Mesodermal cell (in vitro differentiated cells): ENCODE data around the gene PRR15L.
"Not testable (repeated sequence)": the region's sequence is repeated elsewhere in the genome, so short reads cannot be mapped to it uniquely, and the experiment has no call there.

ENCODE experiments used
- H3K27ac ChIP-seq: 2 replicates; pipeline ENCODE4 v1.7.0; 2013; ENCODE audit warnings: mild to moderate bottlenecking, low read depth, low read length, moderate library complexity; ENCODE audit not compliant: severe bottlenecking
- H3K36me3 ChIP-seq: 2 replicates; pipeline ENCODE4 v1.7.1; 2013; ENCODE audit warnings: mild to moderate bottlenecking, low read length, moderate library complexity; ENCODE audit not compliant: control insufficient read depth, insufficient read depth
- H3K4me1 ChIP-seq: one replicate; pipeline ENCODE4 v1.7.1; 2013; ENCODE audit warnings: mild to moderate bottlenecking, low read length; ENCODE audit not compliant: insufficient read depth, control insufficient read depth, poor library complexity, severe bottlenecking
- H3K4me3 ChIP-seq: 2 replicates; pipeline ENCODE4 v1.7.0; 2013; ENCODE audit warnings: low read length, control low read depth, mild to moderate bottlenecking; ENCODE audit not compliant: insufficient read depth, poor library complexity, severe bottlenecking; ENCODE audit errors: extremely low read depth
- H3K9me3 ChIP-seq: 2 replicates; pipeline ENCODE4 v1.7.1; 2013; ENCODE audit warnings: mild to moderate bottlenecking, low read length, moderate library complexity; ENCODE audit not compliant: control insufficient read depth
- WGBS, 2 experiments: methylation state at CpG; one replicate each; pipeline ENCODE4 v1.1.5; 2013; ENCODE audit warnings: missing lambda C conversion rate in 2 of 2; ENCODE audit not compliant: insufficient coverage in 2 of 2; 5-methylcytosine and 5-hydroxymethylcytosine counted together

Gene PRR15L

GRCh38 chr17:47935468-47935867 is 22.2 kb downstream of the PRR15L start:
- WGBS, 2 experiments, result no CpG with 5 or more reads among the region's 3 CpGs
- H3K27ac ChIP-seq, H3K4me3 ChIP-seq, H3K36me3 ChIP-seq, H3K9me3 ChIP-seq, H3K4me1 ChIP-seq: not testable (repeated sequence)

- Histone ChIP-seq H3K4me1 (no peaks in the 10 kb centered on the region), H3K27ac (no peak overlapping the region), H3K36me3 (no peaks in the 10 kb centered on the region), H3K4me3 (no peak overlapping the region), H3K9me3 (no peaks in the 10 kb centered on the region)
- WGBS, 2 experiments, result 93 to 100% methylated on average over 1 of the region's 1 CpG
Measured at GRCh38 chr17:47934856-47935255, 22.8 kb downstream of the PRR15L start.

- Histone ChIP-seq H3K27ac (no peak overlapping the region), H3K4me1 (no peaks in the 10 kb centered on the region), H3K36me3 (peaks cover 10% of the 10 kb centered on the region), H3K9me3 (no peaks in the 10 kb centered on the region), H3K4me3 (no peak overlapping the region)
- 86 to 93% methylated on average over 1 to 2 of the region's 4 CpGs for WGBS, 2 experiments
Measured at GRCh38 chr17:47931848-47932247, 25.8 kb downstream of the PRR15L start.

GRCh38 chr17:47929218-47930000 is 28.3 kb downstream of the PRR15L start:
- peaks cover 33% of the 10 kb centered on the region for H3K36me3 ChIP-seq
- WGBS, 2 experiments, result 78 to 89% methylated on average over 8 to 10 of the region's 10 CpGs
- no peaks in the 10 kb centered on the region for H3K9me3 ChIP-seq
- no peak overlapping the region for H3K4me3 ChIP-seq
- H3K27ac ChIP-seq, result no peak overlapping the region
- H3K4me1 ChIP-seq, result no peaks in the 10 kb centered on the region

- Histone ChIP-seq H3K4me1 (no peaks in the 10 kb centered on the region), H3K27ac (no peak overlapping the region), H3K9me3 (no peaks in the 10 kb centered on the region), H3K4me3 (no peak overlapping the region), H3K36me3 (peaks cover 41% of the 10 kb centered on the region)
- WGBS, 2 experiments, result no CpG with 5 or more reads among the region's 2 CpGs
Measured at GRCh38 chr17:47928415-47928814, 29.3 kb downstream of the PRR15L start.

- peaks cover 46% of the 10 kb centered on the region for H3K36me3 ChIP-seq
- no peaks in the 10 kb centered on the region for H3K9me3 ChIP-seq
- H3K4me3 ChIP-seq, result no peak overlapping the region
- H3K27ac ChIP-seq, result no peak overlapping the region
- WGBS, 2 experiments, result 97 to 100% methylated on average over 5 to 18 of the region's 20 CpGs
- H3K4me1 ChIP-seq, result no peaks in the 10 kb centered on the region
Measured at GRCh38 chr17:47927821-47928400, 29.8 kb downstream of the PRR15L start.

GRCh38 chr17:47925678-47925988 is 32.0 kb downstream of the PRR15L start:
- Histone ChIP-seq H3K27ac (no peak overlapping the region), H3K4me3 (no peak overlapping the region), H3K4me1 (no peaks in the 10 kb centered on the region), H3K36me3 (peaks cover 57% of the 10 kb centered on the region), H3K9me3 (no peaks in the 10 kb centered on the region)
- WGBS, 2 experiments, result 100% methylated on average over 1 of the region's 3 CpGs

GRCh38 chr17:47924785-47925677 is 32.7 kb downstream of the PRR15L start:
- 94 to 95% methylated on average over 22 to 23 of the region's 23 CpGs for WGBS, 2 experiments
- no peaks in the 10 kb centered on the region for H3K9me3 ChIP-seq
- H3K4me1 ChIP-seq, result no peaks in the 10 kb centered on the region
- peaks cover 57% of the 10 kb centered on the region for H3K36me3 ChIP-seq
- H3K4me3 ChIP-seq, result no peak overlapping the region
- no peak overlapping the region for H3K27ac ChIP-seq

GRCh38 chr17:47919889-47920288 is 37.8 kb downstream of the PRR15L start:
- peaks cover 53% of the 10 kb centered on the region for H3K36me3 ChIP-seq
- 91 to 94% methylated on average over 9 of the region's 14 CpGs for WGBS, 2 experiments
- not testable (repeated sequence) for H3K4me1 ChIP-seq, H3K9me3 ChIP-seq, H3K4me3 ChIP-seq, H3K27ac ChIP-seq

GRCh38 chr17:47918991-47919390 is 38.7 kb downstream of the PRR15L start:
- H3K36me3 ChIP-seq, result peaks cover 46% of the 10 kb centered on the region
- 100% methylated on average over 1 of the region's 2 CpGs; no CpG with 5 or more reads in 1 of the 2 experiments for WGBS, 2 experiments

More at GRCh38 chr17:47918991-47919390, 38.7 kb downstream of the PRR15L start:
- Histone ChIP-seq H3K9me3 (no peaks in the 10 kb centered on the region), H3K27ac (no peak overlapping the region), H3K4me1 (no peaks in the 10 kb centered on the region), H3K4me3 (no peak overlapping the region)
